T-helper 1 cell (primary cell): ENCODE results near the gene ZFHX2.
A peak's percentile ranks its signal among the peaks of the same experiment; 100 is the strongest.

Experiments used
- DNase-seq, 5 donors: peaks; one replicate each; pipeline ENCODE4 v3.0.0-alpha.2; 2012 to 2020

The ZFHX2 gene

DNA sequence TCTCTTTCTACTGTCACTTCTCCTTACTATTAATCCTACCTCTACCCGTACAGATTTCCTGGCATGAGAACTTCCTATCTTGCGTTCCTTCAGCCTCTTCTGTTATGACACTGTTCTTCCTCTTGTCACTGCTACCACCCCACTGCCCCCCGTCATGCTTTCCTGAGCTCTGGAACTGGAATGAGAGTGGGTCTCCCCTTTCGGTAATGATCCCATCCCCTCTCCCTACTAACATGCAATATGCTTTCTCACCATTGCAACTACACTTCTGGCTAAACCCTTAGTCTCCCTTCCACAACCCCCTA, 20.9 kb upstream of the ZFHX2 start:
- DNase-seq, result no peak

DNA sequence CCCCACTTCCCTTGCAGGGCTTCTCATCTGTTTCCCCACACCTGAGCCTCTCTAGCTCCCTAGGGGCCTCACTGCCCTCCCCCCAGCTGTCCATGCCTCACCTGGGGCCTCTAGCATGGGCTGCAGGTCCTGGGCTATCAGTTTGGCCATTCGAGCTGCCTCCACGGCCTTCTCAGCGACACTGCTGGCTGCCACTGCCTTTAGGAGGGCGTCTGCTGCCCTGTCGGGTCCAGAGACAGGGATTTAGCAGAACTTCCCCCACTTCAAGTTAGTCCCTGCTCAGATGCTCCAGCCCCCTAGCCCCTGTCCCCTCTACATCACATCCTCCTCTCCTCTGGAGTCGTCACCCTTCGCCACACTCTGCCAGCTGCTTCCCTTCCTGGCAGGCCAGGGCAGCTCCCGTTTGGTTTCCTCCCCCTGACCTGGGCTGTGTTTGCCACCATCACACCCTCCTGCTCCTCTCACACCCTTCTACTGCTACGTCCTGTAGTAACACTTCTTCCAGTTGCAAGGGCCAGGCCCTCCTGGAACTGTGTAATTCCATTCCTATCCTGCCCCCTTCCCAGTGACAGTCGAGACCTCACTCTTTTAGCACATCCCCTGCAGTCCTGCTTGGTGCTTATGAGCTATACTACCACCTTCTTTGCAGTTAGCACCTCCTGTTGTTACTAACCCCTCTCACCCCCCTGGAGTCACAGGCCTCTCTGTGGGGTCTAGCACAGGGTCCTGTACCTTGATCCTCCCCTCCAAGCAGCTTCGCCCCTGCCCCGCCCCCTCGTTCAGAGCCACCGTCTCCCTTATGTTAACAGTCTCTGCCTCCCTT, 20.3 kb upstream of the ZFHX2 start:
- DNase-seq, result no peak

DNA sequence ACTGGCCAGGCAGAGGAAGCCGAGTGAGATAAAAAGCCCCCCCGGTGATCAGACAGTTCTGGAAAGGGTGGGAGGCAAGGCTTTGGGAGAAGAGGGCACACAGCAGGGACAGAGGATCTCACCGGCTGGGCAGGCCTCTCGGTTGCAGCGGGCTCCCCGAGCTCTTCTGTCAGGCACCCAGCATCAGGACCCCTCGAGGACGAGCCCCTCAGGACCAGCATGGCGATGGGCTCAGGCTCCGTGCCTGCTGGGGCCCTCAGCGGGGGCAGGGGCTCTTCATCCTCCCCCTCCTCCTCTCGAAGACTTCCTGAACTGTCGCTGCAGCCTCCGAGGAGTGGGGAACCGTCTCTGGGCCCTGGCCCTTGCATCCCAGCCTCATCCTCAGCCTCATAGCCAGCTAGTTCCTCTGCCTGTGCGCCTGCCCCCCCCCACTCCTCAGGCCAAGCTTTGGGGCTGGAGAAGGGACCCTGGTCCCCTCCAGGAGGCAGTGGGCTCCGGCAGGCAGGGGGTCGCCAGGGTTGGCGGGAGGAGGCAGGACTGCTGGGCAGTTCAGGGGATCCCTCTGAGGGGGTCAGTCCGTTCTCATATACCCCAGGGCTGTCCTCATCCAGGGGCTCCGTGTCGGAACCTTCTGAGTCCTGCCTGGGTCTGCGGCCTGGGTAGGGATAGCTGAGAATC, 19.4 kb upstream of the ZFHX2 start:
- DNase-seq, result no peak

DNA sequence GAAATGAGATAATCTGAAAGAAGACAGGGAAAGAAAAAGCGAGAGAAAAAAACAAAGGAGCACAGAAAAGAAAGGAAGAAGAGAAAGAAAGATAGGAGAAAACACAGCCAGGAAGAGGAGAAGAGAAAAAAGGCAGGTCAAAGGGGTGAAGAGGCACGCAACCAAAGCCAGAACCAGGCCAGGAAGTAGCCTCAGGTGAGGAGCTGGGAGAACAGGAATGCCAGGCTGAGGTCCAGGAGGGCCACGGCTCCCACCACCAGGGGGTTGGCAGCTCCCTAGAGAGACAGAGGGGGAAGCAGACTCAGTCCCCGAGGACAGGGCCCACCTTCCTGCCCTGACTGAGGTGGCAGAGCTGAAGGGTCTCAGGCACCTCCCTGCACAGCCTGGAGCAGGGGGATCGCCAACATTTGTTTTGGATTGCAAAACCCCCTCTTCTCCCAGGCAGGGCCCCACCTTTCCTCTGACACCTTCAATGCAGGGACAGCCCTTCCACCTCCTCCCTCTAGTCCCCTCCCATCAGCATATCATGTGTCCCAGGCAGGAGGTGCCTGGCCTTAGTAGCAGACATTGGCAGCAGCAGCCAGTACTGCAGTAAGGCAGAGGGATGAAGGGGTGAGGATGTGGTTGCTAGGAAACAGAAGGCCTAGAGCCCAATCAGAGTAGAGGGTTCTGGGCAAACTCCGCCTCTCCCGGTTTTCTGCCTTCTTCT, 18.0 kb upstream of the ZFHX2 start:
- no peak for DNase-seq

DNA sequence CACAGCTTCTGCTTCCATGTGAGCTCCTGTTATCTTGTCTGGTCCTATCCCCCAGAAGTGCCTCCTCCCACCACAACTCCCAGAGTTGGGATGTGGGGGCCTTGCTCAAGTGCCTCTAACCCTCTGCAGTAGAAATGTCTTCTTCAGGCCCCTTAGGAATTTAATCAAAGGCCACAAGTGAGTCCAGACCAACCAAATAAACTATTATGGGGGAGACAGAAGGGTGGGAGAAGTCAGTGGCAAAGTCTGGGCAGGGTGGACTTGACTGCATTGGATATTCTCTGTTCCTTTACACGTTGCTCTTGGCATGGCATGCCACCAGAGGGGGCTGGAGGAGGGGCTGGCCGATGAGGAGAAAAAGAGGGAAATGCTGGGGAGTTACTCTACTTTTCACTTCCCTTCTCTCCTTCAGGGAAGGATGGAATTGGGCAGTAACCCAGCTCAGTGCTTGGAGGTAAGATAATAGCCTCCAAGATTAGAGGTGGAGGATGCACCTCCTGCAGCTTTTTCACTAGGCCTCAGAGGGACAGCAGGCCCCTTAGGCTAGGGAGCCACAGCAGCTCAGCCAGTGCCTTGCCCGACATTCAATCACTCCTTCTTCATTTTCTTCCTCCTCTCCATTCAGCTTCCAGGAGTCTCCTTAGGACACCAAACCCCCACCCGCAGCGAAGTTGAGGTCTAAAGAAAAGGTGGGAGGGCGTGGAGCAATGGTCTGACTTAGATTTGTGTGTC, 17.2 kb upstream of the ZFHX2 start:
- DNase-seq, result no peak

DNA sequence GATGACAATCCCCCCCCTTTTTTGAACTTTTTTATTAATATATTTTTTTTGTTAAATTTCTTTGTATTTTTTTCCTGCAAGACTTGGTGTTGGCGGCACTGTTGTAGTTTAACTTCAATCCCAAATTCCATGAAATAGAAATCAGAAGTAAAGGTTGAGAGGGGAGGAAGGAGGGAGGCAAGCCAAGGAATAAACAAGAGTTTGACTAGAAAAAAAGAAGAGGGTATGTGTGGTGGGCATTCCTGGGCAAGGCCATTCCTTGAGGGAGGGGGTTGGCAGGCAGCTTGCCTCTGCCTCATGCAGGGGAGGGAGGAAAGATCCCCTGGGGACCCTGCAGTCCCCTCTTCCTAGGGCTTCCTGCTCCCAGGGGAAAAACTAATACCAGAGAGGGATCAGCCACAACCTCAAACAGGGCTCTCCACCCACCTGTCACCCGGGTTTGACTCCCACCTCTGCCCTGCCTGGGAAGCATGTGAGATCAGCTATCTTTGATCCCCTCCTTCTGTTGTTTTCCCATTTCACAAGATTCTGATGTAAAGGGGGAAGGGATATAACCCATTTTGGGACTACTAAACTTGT, 16.5 kb upstream of the ZFHX2 start:
- DNase-seq, result no peak

DNA sequence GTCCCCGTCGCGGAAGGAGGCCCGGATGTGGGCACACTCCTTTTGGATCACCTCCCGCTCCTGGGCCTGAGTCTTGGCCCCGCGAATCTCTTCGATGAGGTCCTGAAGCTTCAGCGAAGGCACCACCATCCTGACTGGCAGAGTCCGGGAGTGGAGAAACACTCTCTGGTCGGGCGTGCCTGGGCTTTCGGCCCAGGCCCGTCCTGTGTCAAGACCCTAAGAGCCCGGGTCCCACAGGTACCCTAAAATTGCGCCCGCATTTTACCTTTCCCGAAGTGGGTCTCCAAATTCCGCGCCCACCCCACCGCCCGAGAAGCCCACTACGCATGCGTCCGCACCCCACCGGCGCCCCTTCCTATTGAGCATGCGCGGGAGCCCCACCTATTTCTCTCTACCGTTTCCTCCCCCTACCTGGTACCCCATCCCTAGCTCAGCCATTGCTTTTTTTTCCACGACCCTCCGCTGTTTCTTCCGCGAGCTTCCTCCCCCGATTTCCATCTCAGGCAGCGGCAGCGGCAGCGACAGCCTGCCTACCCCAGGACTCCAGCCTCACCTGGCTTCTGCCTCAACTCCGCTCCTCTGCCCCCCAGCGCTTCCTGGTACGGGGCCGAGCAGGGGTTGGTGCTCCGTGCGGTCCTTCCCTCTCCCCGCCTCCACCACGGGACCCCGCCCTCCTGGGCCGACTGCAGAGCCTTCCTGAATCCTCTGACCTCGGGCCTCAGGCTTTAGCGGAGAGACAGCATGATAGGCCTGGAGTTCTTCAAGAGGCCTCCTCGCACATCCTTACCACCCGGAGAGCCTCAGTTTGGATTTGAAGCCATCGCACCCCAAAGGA, 15.8 kb upstream of the ZFHX2 start, which contains the start of gene AP1G2:
AP1G2 (minus strand) TSS at position 606 of the 835 bp plus-strand sequence; CDS start at position 129, 477 bp downstream.
- peak; percentile 71 to 90 (median 78) for DNase-seq

DNA sequence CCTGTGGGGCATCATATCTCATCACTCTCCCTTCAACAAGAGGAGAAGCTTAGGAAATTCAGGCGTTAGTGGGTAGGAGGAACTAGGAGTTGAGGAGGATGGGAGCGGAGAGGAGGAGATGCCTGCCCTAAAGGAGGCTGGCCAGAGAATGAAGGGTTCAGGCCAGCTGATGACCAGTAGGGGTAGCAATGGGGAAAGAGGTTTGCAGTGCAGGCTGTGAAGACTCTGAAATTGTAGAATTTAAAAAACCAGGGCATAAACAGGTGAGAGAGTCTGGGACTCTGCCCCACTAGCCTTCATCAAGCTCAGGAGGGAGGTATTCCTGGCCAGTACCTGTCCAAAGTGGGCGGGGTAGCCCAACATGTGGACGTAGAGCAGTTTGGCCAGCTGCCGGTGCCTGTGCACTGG, 15.2 kb upstream of the ZFHX2 start:
- no peak for DNase-seq

DNA sequence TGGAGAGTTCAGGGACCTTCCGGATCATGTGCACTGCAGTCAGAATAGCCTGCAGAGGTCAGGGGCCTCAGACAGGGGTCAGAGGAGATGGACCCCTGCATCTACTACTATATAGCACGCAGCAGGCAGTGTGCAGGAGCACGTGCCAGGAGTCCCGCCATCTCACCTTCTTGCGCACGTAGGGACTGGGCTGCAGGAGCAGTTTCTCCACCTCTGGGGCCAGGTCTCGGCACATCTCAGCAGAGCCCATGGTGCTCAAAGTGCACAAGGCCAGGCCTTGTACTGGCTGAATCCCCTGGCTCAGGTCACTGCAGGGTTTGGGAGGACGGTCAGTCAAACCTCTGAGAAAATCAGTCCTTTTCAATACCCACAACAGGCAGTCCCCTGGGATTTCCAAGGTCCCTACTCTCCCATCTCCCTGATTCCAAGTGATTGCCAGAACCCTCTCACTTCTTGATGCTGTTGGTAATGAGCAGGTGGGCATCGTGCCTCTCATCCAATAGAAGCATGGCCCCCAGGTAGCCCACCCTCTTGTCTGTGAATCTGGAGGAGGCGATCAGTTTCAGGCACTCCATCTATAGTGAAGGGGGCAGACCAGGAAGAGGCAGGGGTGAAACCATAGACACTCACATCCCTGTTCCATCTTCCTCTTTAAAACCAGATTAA, 14.7 kb upstream of the ZFHX2 start:
- DNase-seq, result no peak

DNA sequence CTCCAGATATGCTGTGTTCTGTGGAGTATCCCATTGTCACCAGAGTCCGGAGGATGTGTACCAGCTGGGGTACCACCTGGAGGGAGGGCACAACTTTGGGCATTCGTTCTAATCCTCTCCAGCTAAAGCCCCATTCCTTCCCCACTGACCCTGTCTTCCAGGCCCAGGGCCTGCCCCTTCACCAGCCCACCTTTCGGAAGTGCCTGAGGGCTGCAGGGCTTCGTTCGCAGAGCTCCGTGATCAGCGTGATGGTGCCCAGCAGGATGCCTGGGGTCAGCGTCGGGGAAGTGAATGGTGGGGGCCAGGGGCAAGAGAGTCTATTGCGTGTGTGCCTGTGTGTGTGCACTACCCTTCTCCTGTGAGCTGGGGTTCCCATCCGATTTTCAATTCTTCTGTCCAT, 14.1 kb upstream of the ZFHX2 start:
- no peak for DNase-seq

DNA sequence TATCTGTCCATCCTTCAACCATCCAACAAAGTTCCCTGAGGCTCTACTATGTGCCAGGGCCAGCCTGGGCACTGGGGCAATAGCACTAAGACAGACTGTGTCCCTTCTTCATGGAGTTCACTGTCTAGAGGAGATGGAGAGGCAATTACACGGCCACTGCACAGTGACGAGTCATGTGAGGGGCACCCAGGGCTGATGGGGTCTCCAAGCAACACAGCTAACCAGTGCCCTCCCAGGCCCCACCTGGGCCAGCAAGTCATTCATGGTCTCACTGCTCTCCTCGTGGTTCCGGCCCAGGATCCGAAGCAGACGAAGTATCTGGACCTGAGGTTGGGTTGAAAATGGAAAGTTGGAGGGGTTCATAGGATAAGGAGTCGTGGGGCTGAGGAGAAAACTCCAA, 13.3 kb upstream of the ZFHX2 start:
- DNase-seq, result no peak

DNA sequence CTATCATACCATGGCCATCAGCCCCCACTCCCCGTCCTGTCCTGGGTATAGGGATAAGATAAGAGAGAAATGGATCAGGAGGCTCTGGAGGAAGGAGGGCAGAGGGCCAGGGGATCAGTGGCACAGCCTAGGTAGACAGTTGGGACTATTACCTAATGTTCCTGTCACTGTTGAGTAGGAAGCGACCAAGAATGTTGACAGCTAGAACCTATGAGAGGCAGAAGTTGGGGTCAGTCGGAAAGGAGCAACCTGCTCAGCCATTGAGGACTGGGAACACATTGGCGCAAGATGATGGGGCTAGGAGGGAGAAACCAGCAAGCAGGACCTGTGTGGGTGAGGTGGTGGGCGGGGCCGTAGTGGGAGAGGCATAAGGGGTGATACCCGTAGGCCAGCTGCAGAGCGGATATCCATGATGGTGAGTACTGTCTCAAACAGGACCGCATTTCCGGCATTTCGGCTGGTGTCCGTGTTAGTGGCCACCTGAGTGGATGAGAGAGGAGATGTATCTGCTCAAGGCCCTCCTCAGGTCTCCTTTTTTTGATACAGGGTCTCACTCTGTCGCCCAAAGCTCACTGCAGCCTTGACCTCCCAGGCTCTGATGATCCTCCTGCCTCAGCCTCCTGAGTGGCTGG, 12.7 kb upstream of the ZFHX2 start:
- no peak for DNase-seq

DNA sequence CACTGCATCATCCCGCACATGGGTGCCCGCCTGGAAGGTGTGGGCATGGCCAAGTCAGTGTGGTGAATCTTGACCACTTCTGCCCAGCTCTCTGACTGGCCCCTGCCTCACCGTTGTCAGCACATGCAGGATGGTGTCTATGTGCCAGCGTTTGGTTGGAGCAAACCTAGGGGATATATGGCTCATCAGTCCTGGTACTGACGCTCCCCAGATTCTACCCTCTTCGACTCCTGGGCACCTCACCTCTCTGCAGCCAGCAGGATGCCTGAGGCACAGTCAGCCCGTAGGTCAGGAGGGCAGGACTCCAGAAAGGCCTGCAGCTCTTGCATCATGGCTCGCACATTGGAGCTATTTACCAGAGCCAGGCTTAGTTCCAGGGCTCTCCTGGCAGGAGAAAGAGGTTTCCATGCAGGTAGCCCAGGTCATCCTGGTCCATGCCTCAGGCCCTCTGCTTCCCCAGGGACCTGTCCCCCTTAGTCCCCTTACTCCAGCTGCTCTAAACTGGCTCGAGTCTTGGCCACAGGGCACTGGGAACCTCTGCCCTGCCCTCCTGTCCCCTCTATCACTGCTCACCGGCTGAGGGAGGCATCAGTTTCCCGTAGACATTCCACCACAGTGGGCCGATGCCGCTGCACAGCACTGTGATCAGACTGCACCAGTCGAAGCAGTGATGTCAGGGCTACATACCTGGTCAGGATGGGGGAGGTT, 12.1 kb upstream of the ZFHX2 start:
- no peak for DNase-seq

DNA sequence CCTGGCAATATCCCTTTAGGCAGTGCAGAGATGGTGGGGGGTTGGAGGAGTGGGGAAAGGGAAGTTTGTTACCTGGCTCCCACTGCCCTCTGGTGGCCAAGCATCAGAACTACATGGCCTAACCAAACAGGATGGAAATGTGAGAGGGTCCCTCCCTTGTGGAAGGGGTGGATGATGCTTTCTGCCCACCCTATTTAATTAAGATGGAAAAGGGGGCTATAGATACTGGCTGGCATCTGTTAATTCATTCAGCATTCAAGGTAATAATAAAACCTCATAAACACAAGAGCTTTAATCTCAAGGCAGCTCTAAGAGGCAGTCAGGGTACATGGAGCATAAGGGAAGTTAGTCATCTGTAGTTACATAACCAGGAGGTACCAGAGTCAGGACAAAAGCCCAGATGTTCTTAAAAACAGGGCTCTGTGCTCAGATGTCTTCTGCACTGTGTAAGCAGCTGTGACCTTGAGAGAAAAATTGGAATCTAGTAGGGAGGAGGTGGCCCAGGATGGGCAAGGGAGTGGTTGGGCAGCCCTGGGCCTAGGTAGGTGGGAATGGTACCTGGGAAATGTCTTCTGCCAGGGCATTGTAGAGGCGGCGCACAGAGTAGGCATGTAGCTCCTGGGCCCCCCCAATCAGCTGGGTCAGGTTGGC, 11.4 kb upstream of the ZFHX2 start:
- peak in 4 of 5 donors; percentile 34 to 54 (median 38) for DNase-seq

DNA sequence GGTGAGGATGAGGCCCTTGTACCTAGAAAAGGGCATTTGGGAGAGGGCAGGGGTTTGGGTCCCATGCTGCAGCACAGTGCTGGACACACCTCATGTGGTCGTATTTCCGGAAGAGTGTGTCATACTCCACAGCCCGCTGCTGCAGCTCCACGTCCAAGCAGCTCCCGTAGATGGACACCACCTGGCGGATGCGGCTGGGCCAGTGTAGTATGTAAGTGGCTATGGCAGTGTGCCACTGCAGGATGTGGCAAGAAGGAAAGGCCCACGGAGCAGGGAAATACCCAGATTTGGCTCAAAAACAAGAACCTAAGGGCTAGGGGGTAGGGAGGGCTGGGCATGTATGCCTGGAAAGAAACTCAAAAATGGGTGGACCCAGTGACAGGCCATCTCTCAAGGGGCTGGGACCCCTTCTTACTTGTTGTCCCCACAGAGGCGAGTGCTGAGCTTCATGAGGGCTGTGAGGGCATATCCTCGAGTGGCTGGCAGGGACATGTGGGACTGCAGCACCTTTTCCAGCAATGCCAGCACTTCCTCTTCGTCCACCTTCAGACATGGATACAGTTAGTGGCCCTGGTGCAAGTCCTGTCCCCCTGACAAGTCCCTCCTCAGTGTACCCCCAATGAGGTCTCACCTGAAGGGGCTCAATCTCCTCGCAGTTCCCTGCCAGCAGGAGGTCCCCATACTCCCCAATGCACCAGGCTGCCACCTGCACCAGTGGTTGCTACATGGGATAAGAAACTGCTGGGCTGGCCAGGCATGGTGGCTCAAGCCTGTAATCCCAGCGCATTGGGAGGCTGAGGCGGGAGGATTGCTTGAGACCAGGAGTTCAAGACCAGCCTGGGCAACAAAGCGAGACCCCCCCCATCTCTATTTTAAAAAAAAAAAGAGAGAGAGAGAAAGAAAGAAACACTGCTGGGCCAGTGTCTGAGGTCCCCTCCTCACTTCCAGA, 10.6 kb upstream of the ZFHX2 start:
- no peak for DNase-seq

DNA sequence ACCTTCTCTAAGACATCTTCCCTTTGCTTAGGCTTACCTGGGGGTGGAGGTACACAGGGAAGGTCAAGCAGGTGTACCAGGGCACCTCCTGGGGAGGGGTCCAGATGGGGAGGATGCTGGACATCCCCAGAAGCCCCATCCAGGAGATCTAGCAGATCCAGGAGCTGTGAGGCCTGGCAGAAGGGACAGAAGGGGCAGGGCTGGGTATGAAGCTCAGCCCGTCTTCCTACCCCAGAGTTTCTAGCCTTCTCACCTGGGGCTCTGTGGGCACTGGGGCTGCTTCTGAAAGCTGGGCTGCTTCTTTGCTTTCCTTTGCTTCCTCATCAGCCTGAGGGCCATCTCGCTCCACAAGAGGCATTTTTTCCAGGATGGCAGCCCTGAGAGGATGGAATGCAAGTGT, 9.7 kb upstream of the ZFHX2 start:
- no peak for DNase-seq

DNA sequence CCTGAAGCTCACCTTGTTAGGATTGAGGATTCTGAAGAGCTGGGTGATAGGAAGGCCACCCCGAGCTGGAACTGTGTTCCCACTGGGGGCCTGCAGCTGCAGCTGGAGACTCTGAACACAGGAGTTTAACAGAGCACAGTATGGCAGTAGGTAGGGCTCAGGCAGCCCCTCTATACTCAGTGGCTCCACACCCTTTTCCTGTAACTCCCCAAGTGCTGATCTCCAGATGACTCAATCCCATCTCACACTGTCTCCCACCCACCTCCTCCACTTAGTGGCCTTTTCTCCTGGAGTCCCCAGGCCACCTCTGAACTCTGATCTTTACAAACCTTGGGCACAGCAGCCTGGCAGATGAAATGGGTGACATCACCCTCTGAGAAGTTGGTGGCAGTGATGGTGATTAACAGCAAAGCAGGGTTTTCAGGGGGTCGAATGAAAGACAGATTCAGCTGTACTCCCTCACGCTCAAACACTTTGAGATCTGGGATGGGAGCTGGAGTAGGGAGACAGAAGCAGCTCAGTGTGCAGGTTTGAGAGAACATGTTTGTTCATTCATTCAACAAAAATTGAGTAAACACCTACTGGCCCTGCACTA, 8.5 kb upstream of the ZFHX2 start:
- DNase-seq, result no peak
